HS-5 (cell line): ENCODE results near the gene CLEC2D.
"Not testable (repeated sequence)": the region's sequence is repeated elsewhere in the genome, so short reads cannot be mapped to it uniquely, and the experiment has no call there.

Source experiments
- DNase-seq: peaks from one replicate; pipeline ENCODE4 v3.0.0-alpha.2; 2012; ENCODE audit warnings: low read depth

CLEC2D gene

GRCh38 chr12:9730591-9730990, 61.1 kb downstream of the CLEC2D start:
- DNase-seq, result no peak

GRCh38 chr12:9731393-9731792, 61.9 kb downstream of the CLEC2D start:
- no peak for DNase-seq

GRCh38 chr12:9731797-9732196, 62.3 kb downstream of the CLEC2D start:
- DNase-seq, result no peak

DNA sequence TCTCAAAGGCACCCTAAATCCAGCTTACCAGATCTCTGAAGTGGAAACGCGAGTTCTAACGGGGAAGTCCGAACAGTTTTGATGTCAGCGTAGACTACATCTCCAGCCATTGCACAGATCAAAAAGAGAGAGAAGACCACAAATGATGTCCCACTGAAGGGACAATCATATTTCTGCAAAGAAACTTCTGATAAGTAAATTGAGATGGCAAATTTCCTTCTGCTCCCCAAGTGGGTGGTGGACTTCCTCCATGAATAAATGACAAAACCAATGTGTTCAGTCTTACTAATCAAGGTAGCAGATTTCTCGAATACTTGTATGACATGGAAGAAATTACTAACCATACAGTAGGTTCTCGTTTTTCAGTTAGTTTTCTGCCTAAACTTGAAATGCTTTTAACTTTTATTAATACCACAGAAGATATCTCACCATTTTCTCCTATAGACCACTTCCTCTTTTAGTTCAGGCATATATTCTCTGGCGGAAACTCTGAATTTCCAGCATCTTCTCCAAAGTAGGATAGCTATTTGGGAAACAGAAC, 63.5 kb downstream of the CLEC2D start, which contains the start of gene CLECL1:
CLECL1 (minus strand) TSS at position 177 of the 541 bp plus-strand sequence.
- no peak for DNase-seq

- DNase-seq, result no peak
These were observed 66.1 kb downstream of the CLEC2D start for GRCh38 chr12:9735601-9736000.

- DNase-seq, result no peak
These were observed 67.6 kb downstream of the CLEC2D start for GRCh38 chr12:9736936-9737705.

DNA sequence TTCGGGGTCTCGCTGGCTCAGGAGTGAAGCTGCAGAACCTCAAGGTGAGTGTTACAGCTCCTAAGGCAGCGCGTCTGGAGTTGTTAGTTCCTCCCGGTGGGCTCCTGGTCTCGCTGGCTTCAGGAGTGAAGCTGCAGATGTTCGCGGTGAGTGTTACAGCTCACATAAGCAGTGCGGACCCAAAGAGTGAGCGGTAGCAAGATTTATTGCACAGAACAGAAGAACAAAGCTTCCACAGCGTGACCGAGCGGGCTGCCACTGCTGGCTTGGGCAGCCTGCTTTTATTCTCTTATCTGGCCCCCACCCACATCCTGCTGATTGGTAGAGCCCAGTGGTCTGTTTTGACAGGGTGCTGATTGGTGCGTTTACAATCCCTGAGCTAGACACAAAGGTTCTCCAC, 69.4 kb downstream of the CLEC2D start:
- not testable (repeated sequence) for DNase-seq

GRCh38 chr12:9739404-9740105, 70.0 kb downstream of the CLEC2D start:
- DNase-seq, result not testable (repeated sequence)

GRCh38 chr12:9740106-9740750, 70.7 kb downstream of the CLEC2D start:
- DNase-seq, result no peak

- no peak for DNase-seq
These were observed 72.2 kb downstream of the CLEC2D start for GRCh38 chr12:9741726-9742125.

- DNase-seq, result no peak
These were observed 73.1 kb downstream of the CLEC2D start for GRCh38 chr12:9742661-9743060.

- no peak for DNase-seq
These were observed 75.7 kb downstream of the CLEC2D start for GRCh38 chr12:9745199-9745598.
